Fibroblast of the conjunctiva (primary cell): ENCODE results near the gene NPHS1.
"Not testable (repeated sequence)": the region's sequence is repeated elsewhere in the genome, so short reads cannot be mapped to it uniquely, and the experiment has no call there.

Experiments used
- DNase-seq: peaks from one replicate; pipeline ENCODE4 v3.0.0-alpha.2; 2010; ENCODE audit warnings: low read depth

NPHS1 gene

DNA sequence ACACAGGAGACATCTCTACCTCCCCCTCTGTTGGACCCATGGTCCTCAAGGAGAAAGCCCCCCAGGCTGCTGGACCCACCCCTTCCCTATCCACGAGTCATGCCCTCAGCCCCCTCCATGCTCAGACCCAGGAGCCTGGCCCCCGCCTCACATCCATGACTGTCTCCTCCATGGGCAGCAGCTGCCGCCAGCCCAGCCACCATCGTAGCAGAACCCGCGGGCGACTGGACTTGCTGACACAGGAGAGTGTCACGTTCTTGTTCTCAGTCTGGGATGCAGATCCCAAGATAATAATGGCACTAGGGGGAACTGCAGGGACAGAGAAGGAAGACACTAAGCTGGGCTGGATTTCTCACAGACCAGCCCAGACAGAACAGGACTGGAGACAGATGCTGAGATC is 3.8 kb downstream of the NPHS1 start:
- DNase-seq = no peak

DNA sequence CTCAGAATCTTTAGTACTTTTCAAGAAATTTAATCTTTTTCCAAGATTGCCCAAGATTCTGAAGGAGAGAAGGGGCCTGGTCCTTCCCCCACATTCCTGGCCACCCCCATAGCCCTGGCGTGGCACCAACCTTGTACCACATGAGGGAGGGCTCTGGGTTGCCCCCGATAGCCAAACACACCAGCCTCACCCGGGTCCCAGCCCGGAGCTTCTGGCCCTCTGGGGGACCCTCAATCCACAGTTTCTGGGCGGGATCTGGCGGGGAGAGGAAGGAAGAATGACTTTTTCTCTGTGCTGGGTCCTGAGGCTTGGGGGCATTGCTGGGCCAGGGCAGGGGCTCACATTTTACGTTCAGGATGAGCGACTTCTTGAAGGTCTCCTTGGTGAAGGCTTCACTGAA is 4.4 kb downstream of the NPHS1 start:
- no peak for DNase-seq

DNA sequence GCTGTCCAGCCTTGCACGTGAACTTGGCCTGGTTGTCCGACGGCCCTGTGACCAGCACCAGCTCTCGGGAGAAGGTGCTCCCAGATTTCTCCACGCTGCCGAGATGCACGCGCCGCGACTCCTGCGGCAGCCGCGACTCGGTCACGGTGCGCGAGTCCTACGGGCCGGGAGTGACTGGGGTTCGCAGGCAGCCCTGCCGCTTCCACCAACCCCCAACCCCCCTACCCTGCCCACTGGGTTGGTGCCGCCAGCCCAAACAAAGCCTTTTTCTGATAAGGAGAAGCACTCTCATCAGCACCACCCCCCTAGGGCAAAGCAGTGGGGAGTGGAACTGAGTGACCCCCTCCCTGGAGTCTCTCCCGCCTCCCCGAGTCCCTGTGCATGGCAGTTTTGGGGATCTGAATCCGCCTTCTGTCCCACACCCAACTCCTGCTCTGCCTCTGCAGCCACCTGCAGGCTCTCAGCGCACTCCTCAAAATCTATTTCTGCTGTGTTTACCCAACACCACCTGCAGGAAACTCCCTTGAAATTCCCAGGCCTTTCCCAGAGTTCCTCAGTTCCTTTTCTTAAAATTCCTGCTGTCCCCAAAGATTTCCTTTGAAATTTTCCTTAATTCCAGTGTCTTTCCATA is 6.2 kb downstream of the NPHS1 start:
- no peak for DNase-seq

DNA sequence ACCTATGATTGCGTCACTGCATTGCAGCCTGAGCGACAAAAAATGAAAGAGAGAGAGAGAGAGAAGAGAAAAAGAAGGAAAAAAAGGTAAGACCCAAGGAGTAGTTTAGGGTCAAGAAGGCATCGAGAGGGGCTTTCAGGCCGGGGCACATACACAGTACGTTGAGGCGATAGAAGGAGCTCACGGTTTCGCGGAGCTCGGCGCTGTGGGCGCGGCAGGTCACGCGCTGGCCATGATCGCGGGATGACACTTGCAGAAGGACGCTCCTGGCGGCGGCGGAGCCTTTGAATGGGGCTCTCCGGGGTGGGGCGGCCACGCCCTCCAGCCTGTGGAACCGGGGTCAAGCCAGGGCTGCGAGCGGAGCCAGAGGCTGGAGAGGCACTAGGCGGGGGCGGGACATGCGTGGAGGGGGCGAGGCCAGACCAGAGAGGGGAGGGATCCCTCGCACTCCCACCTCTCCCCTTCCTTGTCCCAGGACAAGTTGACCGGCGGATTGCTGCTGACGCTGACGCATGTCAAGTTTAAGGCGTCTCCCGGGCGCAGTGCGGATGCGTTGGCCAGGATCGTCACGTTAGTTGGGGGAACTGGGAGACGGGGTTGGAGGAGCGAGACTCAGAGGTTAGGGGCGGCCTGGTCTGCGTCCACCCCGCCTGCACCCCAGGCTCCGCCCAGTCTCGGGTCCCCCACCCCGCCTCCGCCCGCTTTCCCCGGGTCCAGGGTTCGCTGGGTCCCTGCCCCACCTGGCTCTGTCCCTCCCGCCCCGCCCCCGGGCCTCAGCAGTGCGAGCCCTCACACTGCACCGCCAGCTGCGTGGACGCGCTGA is 6.9 kb downstream of the NPHS1 start:
- DNase-seq = no peak

DNA sequence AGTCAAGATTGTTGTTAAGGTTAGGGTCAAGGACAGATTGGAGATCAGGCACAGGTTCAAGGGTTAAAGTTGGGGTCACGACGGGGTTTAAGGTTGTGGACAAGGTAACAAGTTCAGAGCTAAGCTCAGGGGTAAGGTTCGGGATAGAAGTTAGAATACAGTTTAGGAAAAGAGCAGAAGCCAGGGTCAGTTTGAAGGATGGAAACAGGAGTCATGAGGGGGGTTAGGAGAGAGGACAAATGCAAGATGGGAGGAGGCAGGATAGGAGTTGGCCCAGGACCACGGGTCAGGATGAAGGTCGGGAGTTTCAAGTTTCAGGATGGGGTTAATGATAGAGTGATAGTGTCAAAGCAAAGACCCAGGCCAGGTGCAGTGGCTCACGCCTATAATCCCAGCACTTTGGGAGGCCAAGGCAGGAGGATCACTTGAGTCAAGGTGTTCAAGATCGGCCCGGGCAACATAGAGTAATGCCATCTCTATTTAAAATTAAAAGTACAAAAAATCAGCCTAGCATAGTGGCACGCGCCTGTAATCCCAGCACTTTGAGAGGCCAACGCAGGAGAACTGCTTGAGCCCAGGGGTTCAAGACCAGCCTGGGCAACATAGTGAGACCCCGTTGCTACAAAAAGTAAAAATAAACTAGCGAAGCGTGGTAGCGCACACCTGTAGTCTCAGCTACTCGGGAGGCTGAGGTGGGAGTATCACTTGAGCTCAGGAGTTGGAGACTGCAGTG is 7.7 kb downstream of the NPHS1 start:
- no peak for DNase-seq

DNA sequence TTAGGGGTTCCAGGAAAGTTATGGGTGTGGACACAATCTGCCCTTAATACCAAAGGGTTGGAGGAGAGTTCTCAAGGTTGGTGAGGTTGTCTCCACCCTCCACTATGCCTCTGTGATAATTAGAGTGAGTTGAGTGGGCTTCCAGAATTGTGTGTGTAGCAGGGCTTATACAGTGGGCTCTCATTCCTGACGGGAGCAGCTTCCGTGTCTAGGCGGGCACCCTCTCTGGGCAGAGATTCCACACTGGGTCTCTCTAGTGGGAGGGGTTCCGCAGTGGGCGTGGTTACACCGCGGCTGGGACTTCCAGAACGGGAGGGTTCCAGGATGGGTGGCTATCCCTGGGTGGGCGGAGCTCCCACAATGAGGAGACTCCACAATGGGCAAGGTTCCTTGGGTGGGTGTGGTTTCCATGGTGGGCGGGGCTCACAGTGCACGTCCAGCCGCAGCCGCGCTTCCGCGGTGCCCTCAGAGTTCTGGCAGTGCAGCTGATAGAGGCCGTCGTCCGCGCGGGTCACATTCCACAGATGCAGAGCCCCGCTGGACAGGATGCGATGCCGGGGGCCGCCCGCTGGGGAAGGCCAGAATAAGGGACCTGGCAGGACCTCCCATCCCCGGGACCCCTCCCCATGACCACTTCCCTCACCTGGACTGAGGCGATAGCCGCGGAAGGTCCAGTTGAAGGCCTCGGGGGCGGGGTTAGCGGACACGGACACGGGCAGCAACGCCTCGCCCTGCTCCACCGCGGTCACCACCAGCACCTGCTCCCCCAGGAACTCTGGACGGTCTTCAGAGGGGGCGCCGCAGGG is 8.4 kb downstream of the NPHS1 start:
- no peak for DNase-seq

DNA sequence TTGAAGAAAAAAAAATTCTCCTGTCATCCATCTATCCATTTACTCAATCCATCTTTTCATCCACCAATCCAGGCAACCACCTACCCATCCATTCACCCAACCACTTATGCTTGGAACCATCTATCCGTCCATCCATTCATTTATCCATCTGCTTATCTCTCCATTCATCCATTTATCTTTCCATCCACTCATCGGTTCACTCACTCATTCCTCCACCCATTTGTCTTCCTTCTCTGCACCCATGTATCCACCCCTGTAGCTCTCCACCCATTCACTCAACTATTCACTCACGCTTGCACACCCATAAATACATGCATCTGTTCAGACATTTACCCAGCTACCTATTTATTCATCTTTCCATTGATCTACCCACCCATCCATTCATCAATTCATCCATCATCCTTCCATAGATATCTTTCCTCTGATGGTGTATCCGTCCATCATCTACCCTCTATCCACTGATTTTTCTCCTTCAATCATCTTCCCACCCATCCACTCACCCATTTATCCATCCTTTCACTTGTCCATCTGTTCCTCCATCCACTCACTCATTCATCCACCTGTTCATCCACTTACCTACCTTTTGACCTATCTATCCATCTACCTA is 9.5 kb downstream of the NPHS1 start:
- DNase-seq = no peak

DNA sequence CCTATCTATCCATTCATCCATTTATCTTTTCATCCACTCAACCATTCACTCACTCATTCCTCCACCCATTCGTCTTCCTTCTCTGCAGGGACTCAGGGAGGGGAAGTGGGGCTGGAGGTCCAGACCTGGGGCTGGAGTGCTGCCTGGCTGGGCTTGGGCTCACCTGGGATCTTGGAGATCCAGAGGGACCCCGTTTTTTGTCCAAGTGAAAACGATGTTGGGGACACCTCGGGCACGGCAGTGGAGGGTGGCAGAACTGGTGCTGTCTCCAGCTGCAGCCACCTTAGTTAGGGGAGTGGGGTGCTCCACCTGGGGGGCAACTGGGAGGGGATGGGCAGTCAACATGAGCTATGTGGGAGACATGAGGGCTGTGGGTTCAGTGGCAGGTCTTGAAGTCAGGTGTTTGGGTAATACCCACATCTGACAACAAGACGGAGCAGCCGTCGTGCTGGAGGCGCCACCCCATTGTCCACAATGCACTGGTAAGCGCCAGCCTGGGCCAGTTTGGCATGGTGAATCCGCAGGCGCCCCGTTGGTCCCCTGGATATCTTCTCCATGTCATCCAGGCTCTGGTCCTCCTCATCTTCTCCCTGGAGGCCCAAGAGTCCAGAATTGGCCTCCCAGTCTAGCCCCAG is 10.2 kb downstream of the NPHS1 start:
- DNase-seq = no peak

DNA sequence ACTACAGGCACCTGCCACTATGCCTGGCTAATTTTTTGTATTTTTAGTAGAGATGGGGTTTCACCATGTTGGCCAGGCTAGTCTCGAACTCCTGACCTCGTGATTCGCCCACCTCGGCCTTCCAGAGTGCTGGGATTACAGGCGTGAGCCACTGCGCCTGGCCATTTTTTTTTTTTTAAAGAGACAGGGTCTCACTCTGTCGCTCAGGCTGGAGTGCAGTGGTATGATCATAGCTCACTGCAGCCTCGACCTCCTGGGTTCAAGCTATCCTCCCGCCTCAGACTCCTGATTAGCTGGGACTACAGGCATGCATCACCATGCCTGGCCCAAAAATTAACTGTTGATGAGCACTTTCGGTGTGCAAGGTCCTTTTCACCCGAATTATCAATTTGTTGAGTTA is 16.2 kb downstream of the NPHS1 start:
- DNase-seq = not testable (repeated sequence)

DNA sequence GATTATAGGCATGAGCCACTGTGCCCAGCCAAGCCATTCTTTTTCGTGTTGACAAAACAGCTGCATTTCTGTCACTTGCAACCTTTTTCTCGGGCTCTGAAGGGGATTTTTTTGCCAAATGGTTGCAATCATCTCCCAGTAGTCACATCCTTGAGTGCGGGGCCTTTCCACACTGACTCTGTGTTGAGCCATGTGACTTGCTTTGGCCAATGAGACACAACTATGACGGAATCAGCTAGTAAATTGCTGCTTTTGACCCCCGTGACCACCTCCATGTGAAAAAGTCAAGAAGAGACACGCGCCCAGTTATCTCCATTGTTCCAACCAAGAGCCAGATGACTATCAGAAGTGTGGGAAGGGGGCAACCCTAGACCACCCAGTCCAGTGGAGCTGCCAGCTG is 18.3 kb downstream of the NPHS1 start:
- DNase-seq = no peak

DNA sequence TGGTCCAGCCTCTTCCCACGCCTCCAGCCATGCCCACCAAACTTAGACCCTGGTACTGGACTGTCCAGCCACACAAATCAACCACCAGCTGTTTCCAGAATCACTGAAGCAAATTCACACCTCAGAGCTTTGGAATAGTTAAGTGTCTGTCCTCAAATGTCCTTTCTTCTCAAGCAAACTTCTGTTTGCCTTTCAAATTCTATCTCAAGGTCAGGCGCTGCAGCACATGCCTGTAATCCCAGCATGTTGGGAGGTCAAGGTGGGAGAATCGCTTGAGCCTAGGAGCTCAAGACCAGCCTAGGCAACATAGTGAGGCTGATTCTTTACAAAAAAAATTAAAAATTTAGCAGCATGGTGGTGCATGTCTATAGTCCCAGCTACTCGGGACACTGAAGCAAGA is 20.2 kb downstream of the NPHS1 start:
- no peak for DNase-seq

DNA sequence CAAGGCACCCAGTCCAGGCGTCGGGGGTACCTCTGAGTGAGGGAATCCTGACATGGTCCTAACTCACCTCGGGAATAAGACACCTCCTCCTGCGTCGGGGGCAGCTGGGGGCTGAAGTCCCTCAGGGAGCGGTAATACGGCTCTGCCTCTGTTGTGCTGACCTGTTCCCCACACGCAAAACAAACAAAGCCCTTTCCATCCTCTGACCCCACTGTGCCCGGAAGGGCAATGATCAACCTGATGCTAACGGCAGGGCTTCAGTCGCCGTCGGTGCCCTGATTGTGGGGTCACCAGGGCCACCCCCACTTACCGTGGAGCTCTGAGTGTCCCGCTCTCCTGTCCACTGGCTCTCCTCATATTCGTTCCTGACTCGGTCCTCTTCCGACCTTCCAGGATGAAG is 21.3 kb downstream of the NPHS1 start:
- DNase-seq = no peak

DNA sequence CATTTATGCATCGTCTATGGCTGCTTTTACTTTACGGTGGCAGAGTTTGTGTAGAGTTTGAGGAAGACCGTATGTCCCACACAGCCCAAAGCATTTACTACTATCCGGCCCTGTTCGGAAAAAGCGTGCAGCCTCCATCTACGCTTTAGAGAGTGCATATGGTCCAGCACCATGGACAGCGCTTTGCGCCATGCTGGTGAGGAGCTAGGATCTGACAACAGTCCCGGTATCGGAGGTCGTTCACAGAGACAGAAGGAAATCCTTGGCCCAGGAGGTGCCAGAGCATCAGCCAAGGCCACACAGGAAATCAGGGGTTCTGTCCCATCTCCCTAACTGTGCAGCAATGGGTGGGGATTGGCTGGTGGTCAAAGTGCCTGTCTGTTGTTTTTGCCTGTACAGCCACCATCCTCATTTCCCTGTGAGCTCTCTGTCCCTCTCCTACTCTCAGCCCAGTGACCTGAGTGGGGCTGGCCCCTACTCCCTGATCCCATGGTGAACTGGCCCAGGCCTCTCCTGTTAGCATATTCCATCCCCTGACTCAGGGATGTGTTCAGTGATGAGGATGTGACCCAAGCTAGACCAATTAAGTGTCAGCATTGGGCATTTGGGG is 23.5 kb downstream of the NPHS1 start:
- peak; percentile 14 for DNase-seq

DNA sequence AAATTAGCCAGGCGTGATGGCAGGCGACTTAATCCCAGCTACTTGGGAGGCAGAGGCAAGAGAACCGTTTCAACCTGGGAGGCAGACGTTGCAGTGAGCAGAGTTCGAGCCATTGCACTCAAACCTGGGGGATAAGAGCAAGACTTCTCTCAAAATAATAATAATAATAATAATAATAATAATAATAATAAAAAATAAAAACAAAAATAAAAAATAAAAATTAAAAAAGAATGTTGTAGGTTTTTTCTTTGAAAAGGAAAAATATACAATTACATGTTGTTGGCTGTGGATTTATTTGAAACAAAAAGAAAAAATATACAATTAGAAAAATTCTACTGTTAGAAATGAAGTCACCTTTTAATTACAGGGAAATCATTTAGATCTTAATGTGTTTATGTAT is 28.2 kb downstream of the NPHS1 start:
- DNase-seq = no peak

DNA sequence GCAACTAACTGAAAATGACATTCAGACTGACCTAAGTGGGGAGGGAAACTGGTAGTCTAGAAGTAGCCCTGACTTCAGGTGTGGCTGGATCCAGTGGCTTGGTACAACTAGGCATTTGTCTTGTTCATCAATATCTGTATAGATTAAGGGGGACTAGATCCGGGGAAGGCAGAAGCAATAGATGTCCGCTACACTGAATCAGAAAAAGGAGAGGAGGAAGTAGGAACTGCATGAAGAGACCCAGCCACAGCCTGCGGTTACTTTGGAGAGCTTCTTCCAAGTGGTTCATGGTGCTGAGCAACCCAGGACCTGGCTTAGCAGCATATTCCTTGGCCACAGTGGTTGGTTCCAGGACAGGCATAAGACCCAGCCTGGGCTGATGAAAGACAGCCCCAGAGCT is 29.7 kb downstream of the NPHS1 start:
- DNase-seq = no peak

DNA sequence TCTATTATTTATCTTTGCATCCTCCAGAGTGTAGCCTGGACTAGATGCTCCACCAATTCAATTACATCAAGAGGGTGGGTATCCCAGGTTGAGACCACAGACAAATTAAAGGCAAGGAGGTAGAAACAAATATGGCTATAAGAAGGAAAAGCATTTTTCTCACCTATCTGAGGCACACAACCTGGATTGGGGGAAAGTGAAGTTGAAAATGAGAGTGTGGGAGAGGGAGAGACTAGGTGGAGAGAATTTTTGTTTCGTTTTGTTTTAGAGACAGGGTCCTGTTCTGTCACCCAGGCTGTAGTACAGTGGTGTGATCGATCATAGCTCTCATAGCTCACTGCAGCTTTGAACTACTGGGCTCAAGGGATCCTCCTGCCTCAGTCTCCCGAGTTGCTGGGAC is 33.9 kb downstream of the NPHS1 start:
- no peak for DNase-seq

DNA sequence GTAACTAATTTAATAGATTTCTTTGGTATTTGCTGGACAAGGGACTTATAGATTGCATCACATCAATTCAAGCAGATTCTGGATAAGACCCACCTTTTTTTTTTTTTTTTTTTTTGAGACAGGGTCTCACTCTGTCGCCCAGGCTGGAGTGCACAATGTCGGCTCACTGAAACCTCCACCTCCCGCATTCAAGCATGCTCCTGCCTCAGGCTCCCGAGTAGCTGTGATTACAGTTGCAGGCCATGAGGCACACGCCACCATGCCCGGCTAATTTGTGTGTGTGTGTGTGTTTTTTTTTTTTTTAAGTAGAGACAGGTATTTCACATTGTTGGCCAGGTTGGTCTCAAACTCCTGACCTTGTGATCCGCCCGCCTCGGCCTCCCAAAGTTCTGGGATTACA is 35.5 kb downstream of the NPHS1 start:
- no peak for DNase-seq

DNA sequence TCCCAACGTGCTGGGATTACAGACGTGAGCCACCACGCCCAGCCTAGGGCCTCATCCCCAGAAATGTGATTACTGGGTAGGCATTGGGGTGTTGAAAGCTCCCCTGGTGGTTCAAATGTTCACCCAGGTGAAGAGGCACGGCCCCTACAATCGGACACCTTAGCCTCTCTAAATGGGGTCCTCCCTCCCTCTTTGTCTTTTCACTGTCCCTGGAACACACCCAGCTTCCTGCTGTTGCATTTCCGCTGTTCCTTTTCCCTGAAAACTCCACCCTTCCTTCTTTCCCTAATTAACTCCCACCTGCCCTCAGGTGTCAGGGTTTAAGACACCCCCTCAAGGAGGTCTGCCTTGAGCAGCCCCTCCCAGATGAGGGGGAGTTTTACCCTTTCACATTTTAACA is 36.0 kb downstream of the NPHS1 start:
- no peak for DNase-seq

DNA sequence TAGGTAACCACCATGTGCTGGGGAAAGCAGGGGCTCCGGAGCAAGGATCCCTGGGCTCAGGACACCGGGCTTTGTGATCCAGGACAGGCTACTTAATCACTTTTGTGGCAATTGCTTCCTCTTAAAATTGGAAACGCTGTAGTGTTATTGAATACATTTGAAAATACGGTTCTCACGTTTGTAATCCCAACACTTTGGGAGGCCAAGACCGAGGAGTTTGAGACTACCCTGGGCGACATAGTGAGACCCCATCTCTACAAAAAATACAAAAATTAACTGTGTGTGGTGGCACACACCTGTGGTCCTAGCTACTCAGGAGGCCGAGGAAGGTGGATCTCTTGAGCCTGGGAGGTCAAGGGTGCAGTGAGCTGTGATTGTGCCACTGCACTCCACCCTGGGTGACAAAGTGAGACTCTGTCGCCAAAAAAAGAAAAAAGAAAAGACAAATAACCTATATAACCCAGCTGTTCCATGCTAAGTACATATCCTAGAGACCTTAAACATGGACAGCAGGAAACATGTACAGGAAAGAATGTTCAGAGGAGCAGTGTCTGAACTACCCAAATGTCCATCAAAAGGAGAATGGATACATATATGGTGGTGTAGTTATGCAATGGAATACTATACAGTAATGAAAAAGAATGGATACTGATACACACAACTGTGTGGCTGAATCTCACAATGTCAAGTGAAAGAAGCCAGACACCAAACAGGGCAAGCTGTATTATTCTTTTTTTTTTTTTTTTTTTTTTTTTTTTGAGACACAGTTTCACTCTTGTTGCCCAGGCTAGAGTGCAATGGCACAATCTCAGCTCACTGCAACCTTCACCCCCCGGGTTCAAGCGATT is 39.0 kb downstream of the NPHS1 start:
- DNase-seq = no peak
